GM18519 (cell line): ENCODE measurements around the gene ARMH1.
"Not testable (repeated sequence)": the region's sequence is repeated elsewhere in the genome, so short reads cannot be mapped to it uniquely, and the experiment has no call there.

Experiments used
- ATAC-seq: cut with Tn5 transposase; IDR thresholded peaks from one replicate; pipeline ENCODE4 v1.9.1; 2021; ENCODE audit warnings: mild to moderate bottlenecking, moderate library complexity; ENCODE audit not compliant: unreplicated experiment, low FRiP score

The ARMH1 gene

GRCh38 chr1:44689447-44689765 lies 14.9 kb downstream of the ARMH1 start:
- ATAC-seq = no peak

GRCh38 chr1:44693159-44693558 lies 18.6 kb downstream of the ARMH1 start:
- ATAC-seq = no peak

GRCh38 chr1:44693900-44694299 lies 19.4 kb downstream of the ARMH1 start:
- ATAC-seq = no peak

- no peak for ATAC-seq
These were observed 20.5 kb downstream of the ARMH1 start for GRCh38 chr1:44694863-44695478.

- no peak for ATAC-seq
These were observed 21.2 kb downstream of the ARMH1 start for GRCh38 chr1:44695671-44696070.

GRCh38 chr1:44696101-44696500 lies 21.6 kb downstream of the ARMH1 start:
- ATAC-seq = no peak

- no peak for ATAC-seq
These were observed 22.4 kb downstream of the ARMH1 start for GRCh38 chr1:44696789-44697345.

GRCh38 chr1:44698138-44698537 lies 23.6 kb downstream of the ARMH1 start:
- no peak for ATAC-seq

- ATAC-seq = not testable (repeated sequence)
These were observed 24.9 kb downstream of the ARMH1 start for GRCh38 chr1:44699375-44699774.

GRCh38 chr1:44700573-44700972 lies 26.1 kb downstream of the ARMH1 start:
- no peak for ATAC-seq

- no peak for ATAC-seq
These were observed 26.6 kb downstream of the ARMH1 start for GRCh38 chr1:44701141-44701573.

- no peak for ATAC-seq
These were observed 31.0 kb downstream of the ARMH1 start for GRCh38 chr1:44705470-44705869.

- ATAC-seq = no peak
These were observed 31.4 kb downstream of the ARMH1 start for GRCh38 chr1:44705938-44706337.

GRCh38 chr1:44707112-44707881 lies 32.8 kb downstream of the ARMH1 start:
- no peak for ATAC-seq

GRCh38 chr1:44707959-44708831 lies 33.7 kb downstream of the ARMH1 start:
- ATAC-seq = no peak

GRCh38 chr1:44713321-44713781 lies 38.8 kb downstream of the ARMH1 start:
- ATAC-seq = no peak

GRCh38 chr1:44714532-44714931 lies 40.0 kb downstream of the ARMH1 start:
- ATAC-seq = no peak

- ATAC-seq = peak; percentile 54
These were observed 40.5 kb downstream of the ARMH1 start for GRCh38 chr1:44714944-44715571.

GRCh38 chr1:44717156-44717555 lies 42.6 kb downstream of the ARMH1 start:
- ATAC-seq = no peak

- no peak for ATAC-seq
These were observed 43.1 kb downstream of the ARMH1 start for GRCh38 chr1:44717653-44718052.
